Left renal cortex interstitium (tissue), 4 donors: Measurements from ENCODE around the gene RCOR1. TPM values are rescaled to one million over a fixed set of nuclear protein-coding genes. Genes with fewer than 3 reads are reported as not detected.

Source experiments
- DNase-seq, 4 donors: peaks; one replicate each; pipeline ENCODE4 v3.0.0-alpha.2; 2013; ENCODE audit warnings: low read depth in 4 of 4, low spot score in 2 of 4, missing footprints in 1 of 4
- polyA plus RNA-seq, 4 donors: library from polyadenylated mRNA; unstranded; fragments of 120-200 nt; gene quantifications; one replicate each; pipeline ENCODE4 v1.2.1, GENCODE V29; 2013; ENCODE audit not compliant: insufficient read length in 4 of 4

Gene RCOR1
- polyA plus RNA-seq, 4 donors = 31.0 to 42.5 (median 37.8) TPM

DNA sequence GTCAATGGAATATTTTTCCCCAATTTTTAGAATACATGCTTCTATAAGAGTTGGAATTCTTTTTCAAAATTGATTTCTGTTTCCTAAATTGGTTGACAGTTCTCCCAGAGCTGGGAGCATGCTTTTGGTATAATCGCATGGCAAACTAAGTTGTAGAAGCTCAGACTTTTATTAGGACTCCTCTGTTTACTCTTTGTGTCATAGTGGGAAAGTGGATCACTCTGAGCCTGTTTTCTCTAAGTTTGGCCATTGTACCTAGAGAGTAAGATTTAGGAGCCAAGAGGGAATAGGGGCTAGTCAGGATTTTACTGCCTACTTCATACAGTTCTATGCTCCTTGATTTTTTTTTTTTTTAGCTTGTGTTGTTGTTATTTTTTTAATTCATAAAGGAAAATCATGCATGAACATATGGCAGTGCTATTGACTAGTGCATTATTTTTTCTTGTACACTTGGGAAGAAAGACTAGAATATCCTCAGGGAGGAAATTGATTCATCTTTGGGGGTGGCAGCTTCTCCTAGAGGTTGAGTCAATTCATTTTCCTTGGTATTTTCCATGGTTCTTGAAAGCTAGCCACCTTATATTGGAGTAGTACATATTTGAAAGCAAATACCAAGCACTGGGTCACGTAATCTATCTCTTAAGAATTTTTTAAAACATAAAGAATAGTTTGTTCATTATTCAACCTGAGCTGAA is 107.1 kb downstream of the RCOR1 start:
- no peak for DNase-seq

DNA sequence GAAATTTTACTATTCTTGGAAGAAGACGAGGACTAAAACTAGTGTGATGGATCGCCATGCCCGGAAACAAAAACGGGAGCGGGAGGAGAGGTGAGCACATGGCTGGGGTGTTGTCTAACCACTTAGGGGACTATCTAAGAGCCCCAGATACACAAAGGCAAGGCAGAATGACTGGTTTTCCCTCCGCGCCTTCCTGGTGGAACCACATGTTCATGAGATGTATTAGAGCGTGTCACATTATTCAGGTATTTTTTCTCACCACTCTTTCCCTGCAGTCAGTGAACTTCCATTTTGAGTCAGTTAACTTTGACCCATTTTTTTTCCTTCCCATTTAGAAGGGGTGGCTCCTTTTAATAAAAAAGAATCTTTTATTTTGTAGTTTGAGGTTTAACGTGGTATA is 116.0 kb downstream of the RCOR1 start:
- DNase-seq = no peak

DNA sequence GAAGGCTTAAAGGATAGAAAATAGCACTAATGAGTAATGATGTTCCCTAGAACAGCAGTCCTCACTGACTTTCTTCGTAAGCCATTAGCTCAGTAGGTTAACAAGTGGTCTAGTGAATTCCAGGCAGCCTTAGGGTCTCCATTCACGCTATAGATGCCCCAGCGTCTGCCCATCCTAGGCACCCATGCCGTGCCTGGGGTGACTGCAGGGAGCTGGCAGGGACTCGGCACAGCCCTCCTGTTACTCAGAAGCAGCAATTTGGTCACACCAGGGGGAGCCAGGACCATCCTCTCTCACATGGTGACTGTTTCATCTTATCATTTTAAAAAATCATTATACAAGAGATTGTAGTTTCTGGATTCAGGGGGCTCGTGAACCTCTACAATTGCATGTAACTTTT is 118.8 kb downstream of the RCOR1 start:
- no peak for DNase-seq

DNA sequence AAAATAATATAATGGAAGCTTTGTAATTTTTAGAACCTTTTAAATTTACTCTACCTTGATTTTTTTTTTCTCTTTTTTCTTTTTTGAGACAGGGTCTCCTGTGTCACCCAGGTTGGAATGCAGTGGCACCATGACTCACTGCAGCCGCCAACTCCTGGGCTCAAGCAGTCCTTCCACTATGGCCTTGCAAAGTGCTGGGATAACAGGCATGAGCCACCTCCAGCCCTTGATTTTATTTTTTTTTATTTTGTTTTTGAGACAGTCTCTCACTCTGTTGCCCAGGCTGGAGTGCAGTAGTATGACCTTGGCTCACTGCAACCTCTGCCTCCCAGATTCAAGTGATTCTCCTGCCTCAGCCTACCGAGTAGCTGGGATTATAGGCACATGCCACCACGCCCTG is 119.5 kb downstream of the RCOR1 start:
- no peak for DNase-seq

DNA sequence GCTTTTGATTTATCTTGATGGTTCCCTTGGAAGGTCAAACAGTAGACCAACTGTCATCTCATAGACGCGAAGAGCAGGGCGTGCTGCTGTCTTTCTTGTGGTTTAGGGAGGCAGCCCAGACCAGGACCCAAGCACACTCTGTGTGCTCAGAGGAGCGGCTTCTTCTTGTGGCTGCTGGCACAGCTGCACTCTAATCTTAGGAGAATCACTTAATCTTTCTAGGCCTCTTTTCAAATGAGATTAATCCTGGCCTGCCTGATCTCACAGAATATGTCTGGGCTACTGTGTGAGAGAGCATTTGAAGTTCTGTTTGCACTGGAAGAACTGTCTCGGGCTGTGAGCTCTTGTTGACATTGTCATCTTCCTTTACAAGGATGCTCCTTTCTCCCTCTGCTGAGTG is 124.8 kb downstream of the RCOR1 start:
- no peak for DNase-seq

DNA sequence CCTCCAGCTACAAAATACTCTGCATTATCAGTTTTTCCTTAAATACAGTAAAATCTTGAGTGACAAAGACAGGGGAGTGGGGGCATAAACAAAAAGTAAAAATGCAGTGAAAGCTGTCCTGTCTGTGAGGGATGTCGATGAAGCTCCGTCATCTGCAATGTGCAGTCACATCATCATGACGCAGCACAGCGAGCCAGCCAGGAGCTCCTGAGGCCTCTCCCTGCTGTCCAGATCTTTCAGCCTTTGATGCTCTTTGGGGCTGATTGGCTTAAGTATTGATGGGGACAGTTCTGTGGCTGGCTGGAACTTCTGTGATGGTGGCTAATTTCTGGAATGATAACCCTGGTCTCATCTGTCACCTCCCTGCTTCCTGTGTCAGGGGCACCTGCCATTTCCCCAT is 130.2 kb downstream of the RCOR1 start:
- DNase-seq = no peak

DNA sequence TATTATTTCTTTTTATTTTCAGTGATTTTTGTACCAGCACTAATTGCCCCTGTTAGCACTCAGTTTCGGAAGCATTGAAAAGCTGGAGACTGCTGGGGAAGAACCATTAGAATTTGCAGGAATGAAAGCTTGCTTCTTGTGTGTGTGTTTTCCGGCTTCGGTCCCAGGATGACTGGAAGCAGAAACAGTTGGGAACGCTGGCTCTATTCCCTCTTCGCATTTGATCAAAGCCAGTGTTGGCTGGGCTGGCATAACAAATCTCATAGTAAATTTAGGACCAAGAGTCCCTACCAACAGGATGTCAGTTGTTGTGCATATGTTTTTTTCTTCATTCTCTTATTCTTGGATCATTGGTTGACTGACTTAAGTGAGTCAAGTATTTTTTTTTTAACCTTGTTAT is 131.2 kb downstream of the RCOR1 start:
- no peak for DNase-seq

DNA sequence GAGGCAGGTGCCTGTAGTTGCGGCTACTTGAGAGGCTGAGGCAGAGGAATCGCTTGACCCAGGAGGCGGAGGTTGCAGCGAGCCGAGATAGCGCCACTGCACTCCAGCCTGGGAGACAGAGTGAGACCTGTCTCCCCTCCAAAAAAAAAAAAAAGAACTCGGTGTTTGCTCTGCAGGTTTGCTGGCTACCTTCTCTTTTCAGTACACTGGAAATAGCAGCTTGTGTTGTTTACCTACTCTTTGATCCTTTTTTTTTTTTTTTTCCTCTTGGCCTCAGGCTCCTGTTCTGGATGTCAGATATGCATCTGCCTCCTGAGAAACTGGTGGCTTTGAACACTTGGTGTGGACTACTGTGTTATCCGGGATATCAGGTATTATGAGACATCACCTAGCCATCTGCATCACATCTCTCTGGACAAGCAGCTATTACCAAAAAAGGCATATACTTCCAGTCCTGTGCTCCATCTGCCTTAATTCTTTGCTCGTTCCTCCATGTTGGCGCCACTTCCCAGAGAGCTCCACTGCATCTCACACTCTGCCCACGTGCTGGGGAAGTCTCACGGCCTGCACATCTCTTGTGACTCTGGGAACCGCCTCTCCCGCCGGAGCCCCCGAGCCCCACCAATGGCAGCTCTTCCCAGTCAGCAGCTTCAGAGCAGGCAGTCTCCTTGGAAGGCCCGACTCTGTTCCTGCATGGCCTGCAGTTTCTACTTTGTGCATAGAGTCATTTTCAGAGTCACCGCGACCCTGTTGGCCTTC is 133.9 kb downstream of the RCOR1 start:
- DNase-seq = no peak

DNA sequence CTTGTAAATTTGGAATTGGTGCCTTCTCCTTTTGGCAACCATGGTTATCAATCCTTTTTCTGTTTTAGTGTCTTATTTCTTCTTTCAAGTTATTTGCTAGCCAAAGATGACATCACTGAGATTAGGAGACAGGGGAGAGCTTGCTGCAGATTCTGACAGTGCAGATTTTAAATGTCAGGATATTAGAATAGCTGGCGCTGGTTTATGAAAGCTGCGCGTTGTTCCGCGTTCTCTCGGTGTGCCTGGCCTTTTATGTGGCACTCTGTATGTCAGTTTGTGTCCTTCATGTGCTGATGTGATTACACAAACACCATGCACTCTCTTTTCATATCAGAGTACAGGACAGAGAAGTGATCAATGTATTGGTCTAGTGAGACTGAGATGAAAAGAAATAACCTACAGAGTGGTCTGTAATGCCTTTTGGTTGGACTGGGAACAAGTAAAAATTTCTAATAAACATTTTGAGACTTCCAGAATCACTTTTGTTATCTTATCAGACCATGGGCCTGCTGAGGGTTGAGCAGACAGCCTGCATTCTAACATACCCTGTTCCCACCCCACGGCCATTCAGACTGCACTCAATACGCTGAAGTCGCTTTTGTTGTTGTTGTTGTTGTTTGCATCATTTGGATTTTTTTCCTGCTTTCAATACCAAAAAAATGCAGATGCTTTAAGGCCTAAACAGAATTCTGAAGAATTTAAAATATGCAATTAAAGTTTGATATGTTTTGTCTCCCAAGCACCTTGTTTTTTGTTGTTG is 135.1 kb downstream of the RCOR1 start:
- no peak for DNase-seq

DNA sequence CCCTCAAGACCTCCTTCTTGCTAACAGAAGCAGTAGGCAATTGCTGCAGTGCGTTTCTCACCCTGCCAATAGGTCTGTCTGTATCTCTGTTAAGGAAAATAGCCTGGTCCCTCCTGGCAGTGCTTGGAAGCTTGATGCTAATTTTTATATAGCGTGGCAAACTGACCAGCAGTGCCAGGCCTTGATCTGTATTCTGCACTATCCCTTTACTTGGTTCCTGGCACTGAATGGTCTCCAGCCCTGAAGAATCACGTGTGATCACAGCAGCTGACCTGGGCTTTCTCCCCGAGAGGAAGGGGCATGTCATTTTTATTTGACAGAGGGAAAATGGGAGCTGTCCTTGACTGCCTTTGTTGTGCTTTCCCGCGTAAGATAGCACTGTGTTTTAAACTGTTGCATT is 136.1 kb downstream of the RCOR1 start:
- no peak for DNase-seq

DNA sequence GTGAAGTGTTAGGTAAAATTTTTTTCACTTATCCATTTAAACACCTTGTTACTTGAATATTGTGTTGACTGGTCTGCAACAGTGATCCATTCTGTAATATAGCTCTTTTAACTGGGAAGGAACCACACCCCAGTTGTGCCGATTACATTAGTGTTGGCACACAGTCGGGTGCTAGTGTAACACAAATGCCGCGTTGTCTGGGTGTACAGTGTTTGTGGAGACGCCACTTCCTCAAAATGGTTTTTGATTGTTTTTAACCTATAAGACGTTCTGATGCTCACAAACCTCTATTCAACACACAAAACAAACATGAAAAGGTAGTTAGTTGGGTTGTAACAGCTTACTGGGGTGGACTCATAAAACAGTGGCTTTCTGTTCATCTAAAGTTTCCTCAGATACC is 136.8 kb downstream of the RCOR1 start:
- no peak for DNase-seq

DNA sequence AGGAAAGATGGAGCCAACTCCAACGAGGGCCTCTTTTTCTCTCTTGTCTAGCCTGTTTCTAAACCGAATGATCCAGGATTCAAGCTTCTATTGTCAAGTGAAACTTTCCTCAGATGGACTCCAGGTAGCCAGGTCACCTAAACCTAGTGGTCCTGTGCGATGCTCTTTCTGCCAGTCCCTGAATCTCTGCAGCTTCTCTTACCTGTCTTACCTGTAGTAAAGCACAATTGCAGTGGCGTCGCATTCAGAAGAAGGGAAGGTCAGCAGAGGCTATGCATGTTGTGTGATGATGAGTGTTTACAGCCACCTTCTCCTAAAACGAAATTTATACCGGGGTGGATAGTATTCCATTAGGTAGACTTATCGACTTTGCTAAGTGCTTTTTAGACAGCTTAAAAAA is 137.4 kb downstream of the RCOR1 start:
- DNase-seq = no peak

DNA sequence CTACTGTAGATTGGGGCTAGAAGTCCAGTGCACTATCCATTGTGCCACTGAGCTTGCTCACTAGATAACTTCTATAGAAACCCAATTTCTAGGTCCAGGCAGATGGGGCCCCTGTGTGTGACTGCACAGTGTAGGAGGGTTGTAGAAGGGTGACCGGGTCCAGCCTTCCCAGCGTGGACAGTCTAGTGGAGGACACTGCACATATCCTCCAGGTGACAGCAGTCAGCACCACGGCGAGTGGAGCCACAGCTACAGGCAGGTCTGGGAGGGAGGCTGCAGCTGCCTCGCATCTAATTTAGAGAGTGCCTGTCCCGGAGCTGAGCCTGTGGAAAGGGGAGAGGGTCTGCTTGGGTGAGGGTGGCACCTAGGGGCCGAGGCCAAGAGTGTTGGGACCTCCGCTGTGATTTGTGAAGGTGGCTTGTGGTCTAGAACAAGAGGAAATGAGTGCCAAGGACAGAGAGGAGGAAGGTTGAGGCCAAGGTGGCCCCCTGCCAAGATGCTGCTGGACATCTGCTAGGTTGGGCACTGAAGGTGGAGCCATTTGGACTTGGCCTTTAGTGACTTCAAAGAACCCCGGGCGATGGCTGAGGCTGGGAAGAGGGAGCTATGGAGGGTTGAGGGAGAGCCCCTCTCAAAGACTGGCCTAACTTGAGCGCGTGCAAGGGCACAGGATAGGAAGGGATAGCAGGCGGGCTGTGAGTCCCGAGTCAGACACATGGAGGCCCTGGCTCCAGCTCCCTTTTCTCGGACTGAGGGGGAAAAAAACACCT is 138.8 kb downstream of the RCOR1 start:
- no peak for DNase-seq

DNA sequence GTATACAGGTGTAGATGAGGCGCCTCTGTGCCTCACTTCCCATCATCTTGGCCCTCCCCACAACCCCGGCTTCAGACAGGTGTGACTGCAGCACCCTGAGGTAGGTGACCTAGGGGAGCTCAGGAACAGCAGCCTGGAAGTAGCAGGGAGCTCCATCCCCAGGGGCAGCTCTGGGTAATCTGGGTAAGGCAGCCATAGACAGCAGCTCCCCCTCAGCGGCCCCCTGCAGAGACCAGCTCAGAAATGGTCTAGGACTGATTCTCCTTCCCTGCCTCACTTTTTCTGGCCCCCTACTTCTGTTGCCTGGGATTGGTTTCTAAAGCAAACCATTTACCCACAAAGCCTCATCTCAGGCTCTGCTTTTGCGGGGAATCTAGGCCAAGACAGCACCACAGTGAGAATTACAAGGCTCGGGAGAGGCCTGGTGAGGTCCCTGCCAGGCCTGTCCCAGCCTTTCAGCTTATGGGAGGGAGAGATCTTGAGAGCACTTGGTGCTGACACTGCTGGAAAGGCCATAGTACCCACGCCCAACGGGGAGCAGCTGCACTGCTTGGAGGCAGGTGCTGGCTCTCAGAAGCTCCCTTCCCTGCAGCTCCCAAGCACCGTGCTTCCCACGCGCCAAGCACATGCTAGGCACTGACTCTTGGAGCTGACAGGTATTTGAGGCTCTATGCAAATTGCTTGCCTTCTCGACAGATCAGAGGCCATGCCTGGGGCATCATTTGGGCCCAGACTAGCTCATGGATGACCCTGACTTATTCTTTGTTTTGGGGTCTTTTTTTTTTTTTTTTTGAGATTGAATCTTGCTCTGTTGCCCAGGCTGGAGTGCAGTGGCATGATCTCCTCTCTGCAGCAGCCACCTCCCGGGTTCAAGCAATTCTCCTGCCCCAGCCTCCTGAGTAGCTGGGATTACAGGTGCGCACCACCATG is 139.7 kb downstream of the RCOR1 start:
- DNase-seq = no peak

DNA sequence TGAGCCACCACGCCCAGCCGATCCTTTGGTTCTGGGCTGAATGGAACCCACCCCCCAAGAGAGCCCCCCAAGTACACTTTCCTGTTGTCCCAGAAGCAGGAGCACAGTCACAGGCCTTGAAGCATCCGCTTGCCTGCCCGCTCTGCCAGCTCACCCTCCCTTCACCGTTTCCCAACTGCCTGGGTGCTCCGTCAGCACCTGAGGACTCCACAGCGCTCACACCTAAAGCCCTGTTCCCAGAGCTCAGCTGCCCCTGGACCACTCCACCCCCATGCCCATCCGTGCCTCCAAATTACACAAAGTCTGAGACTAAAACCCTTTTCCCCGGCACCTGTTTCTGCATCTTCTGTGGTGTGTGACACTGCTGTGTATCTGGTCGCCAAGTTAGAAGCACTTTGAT is 140.5 kb downstream of the RCOR1 start:
- no peak for DNase-seq

DNA sequence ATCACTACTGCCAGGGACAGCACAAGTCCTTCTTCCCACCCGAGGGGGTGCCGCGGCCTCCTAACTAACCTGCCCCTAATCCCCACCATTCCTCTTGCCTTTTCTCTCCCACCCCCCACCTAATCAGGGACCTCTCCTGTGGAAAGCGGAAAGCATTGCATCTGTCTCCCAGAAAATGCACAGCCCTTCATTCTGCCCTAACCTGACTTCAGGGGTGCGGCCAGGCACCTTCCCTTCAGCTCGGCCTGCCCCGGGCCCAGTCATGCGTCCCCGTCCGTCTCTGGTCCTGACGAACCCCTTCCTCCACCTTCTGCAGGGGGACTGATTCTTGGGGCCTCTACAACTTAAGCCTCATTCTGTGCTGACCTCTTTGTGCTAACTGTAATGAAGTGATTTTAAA is 140.9 kb downstream of the RCOR1 start:
- DNase-seq = no peak

DNA sequence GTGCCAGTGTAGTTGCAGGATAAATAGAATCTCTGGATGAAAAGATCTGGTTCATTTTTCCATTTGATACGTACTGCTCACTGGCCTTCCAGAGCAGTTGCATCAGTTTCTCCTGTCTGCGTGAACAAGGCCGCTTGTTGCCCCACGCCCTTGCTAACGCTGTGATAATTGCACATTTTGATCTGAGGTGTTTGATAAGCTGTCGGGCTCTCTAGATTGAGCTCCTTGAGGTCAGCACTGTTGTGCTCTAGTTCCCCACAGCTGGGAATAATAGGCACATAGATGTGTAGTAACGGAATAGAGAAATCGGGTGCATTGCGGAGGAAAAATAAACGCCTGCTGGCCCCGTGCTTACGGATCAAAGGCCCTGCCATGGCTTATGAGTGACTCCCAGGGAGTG is 142.0 kb downstream of the RCOR1 start:
- no peak for DNase-seq

DNA sequence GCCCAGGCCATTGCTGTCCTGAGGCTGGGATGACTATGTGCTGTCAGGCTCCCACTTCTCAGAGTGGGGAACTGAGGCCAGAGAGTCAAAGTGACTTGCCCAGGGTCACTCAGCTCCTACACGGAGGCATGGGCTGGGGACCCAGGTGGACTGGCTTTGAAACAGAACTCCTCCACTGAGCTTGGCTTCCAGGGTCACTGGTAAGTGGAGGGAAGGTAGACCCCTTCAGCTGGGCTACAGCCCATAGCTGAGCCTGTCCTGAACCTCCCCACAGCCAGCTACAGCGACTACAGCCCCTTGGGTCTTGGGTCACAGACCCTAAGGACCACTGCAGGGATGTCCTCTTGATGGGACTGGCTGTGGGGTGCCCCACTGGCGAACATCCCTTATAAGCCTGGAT is 144.5 kb downstream of the RCOR1 start:
- no peak for DNase-seq

DNA sequence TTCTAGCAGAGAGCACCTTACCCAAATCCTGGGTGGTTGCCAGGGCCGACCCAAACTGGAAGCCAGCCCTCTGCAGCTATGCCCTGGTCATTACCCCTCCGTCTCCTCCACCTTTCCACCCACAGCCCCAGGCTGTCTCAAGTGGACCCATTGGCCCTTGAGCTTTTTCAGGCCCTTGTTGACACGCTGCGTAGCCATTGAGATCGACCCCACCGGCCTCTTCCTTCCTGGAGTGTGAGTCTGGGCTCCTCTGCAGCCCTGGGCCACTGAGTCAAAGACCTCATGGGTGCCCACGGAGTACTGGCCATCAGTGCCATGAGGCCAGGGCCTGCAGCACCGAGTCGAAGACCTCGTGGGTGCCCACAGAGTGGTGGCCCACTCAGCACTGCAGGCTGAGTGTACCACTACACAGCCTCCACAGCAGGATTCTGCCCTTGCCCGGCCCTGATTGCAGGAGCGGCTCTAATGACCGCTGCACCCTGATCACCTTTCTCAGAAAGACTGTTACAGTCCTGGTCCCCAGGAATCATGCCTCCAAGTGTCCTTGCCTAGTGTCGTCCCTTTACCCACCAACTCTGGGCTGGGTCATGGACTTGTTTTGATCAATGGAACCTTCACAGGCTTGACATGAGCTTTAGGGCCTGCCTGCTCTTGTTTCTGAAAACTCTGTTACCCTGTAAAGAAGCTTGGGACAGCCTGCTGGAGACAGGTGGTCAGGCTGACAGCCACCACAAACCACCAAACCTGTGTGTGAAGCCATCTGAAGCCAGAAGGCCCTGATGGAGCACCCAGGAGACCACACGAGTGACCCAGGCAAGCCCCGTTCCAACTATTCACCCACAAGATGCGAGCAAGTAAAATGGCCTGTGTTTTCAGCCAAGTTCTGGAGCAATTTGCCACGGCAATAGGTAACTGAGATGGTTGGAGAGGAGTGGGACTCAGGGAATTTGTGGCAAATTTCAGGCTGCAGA is 145.2 kb downstream of the RCOR1 start:
- DNase-seq = no peak
